ENCODE measurements around the gene BMAL2.

BMAL2 gene

GRCh38 chr12:27334721-27335082 lies 2.1 kb downstream of the BMAL2 start:
- Histone ChIP-seq H3K4me1 (ENCODE audit: insufficient read depth, insufficient read length) (no peaks in the 10 kb centered on the region), H3K9me3 (ENCODE audit: insufficient read depth, low read length) (no peaks in the 10 kb centered on the region), H3K36me3 (ENCODE audit: insufficient read depth, insufficient read length, low read length) (no peaks in the 10 kb centered on the region), H3K27me3 (ENCODE audit: insufficient read depth, insufficient read length) (peaks cover 57% of the 10 kb centered on the region), H3K9ac (ENCODE audit: insufficient read length, low read depth) (no peak overlapping the region), H3K4me3 (ENCODE audit: insufficient read length, low read depth) (no peak overlapping the region)
- TF ChIP-seq SUZ12 (IDR thresholded peaks at IDR 0.05; ENCODE audit: extremely low read depth, insufficient read depth, insufficient read length) (no peak), YY1 (IDR thresholded peaks at IDR 0.05; ENCODE audit: insufficient read depth, insufficient read length) (no peak), ZNF274 (IDR thresholded peaks at IDR 0.05; ENCODE audit: low read depth, low read length) (no peak)
- DNase-seq (ENCODE audit: low read depth, low spot score), result no peak

- Histone ChIP-seq H3K4me3 (ENCODE audit: insufficient read length, low read depth) (no peak overlapping the region), H3K4me1 (ENCODE audit: insufficient read depth, insufficient read length) (no peaks in the 10 kb centered on the region)
These were observed 3.0 kb downstream of the BMAL2 start for GRCh38 chr12:27335364-27336281.

DNA sequence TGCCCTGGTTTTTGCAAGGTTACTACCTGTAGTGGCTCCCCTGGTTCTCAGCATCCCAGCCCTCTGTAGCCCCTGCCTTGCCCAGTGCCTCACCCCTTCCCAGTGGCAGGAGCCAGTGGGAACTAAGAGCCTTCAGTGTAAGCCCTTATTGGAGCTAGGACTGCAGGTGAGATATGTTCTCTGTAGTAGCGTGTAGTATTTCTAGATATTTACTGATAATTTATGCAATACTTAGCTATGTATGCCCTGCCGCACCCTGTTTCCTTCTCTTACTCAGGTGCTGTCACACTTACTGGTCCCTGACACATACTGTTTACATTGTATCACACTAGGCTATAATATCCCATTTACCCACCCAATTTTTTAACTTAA lies 3.6 kb downstream of the BMAL2 start:
- Histone ChIP-seq H3K4me3 (ENCODE audit: insufficient read length, low read depth) (no peak overlapping the region), H3K36me3 (ENCODE audit: insufficient read depth, insufficient read length, low read length) (no peaks in the 10 kb centered on the region), H3K9ac (ENCODE audit: insufficient read length, low read depth) (no peak overlapping the region), H3K4me1 (ENCODE audit: insufficient read depth, insufficient read length) (no peaks in the 10 kb centered on the region), H3K27me3 (ENCODE audit: insufficient read depth, insufficient read length) (peaks cover 48% of the 10 kb centered on the region), H3K9me3 (ENCODE audit: insufficient read depth, low read length) (no peaks in the 10 kb centered on the region)
- DNase-seq (ENCODE audit: low read depth, low spot score), result no peak
- TF ChIP-seq ZNF274 (IDR thresholded peaks at IDR 0.05; ENCODE audit: low read depth, low read length) (no peak), SUZ12 (IDR thresholded peaks at IDR 0.05; ENCODE audit: extremely low read depth, insufficient read depth, insufficient read length) (no peak), YY1 (IDR thresholded peaks at IDR 0.05; ENCODE audit: insufficient read depth, insufficient read length) (no peak)

More at GRCh38 chr12:27335364-27336281, 3.0 kb downstream of the BMAL2 start:
- no peak for DNase-seq (ENCODE audit: low read depth, low spot score)
- Histone ChIP-seq H3K9ac (ENCODE audit: insufficient read length, low read depth) (no peak overlapping the region), H3K9me3 (ENCODE audit: insufficient read depth, low read length) (no peaks in the 10 kb centered on the region), H3K27me3 (ENCODE audit: insufficient read depth, insufficient read length) (peaks cover 55% of the 10 kb centered on the region), H3K36me3 (ENCODE audit: insufficient read depth, insufficient read length, low read length) (no peaks in the 10 kb centered on the region)
- TF ChIP-seq SUZ12 (IDR thresholded peaks at IDR 0.05; ENCODE audit: extremely low read depth, insufficient read depth, insufficient read length) (no peak), ZNF274 (IDR thresholded peaks at IDR 0.05; ENCODE audit: low read depth, low read length) (no peak)

GRCh38 chr12:27337376-27337775 lies 4.7 kb downstream of the BMAL2 start:
- H3K9ac ChIP-seq (ENCODE audit: insufficient read length, low read depth), result no peak overlapping the region
- H3K36me3 ChIP-seq (ENCODE audit: insufficient read depth, insufficient read length, low read length), result no peaks in the 10 kb centered on the region
- no peaks in the 10 kb centered on the region for H3K4me1 ChIP-seq (ENCODE audit: insufficient read depth, insufficient read length)
- H3K27me3 ChIP-seq (ENCODE audit: insufficient read depth, insufficient read length), result peaks cover 37% of the 10 kb centered on the region
- H3K4me3 ChIP-seq (ENCODE audit: insufficient read length, low read depth), result no peak overlapping the region
- no peaks in the 10 kb centered on the region for H3K9me3 ChIP-seq (ENCODE audit: insufficient read depth, low read length)
- TF ChIP-seq ZNF274 (IDR thresholded peaks at IDR 0.05; ENCODE audit: low read depth, low read length) (no peak), SUZ12 (IDR thresholded peaks at IDR 0.05; ENCODE audit: extremely low read depth, insufficient read depth, insufficient read length) (no peak), YY1 (IDR thresholded peaks at IDR 0.05; ENCODE audit: insufficient read depth, insufficient read length) (no peak)
- no peak for DNase-seq (ENCODE audit: low read depth, low spot score)

- no peaks in the 10 kb centered on the region for H3K36me3 ChIP-seq (ENCODE audit: insufficient read depth, insufficient read length, low read length)
- no peak overlapping the region for H3K9ac ChIP-seq (ENCODE audit: insufficient read length, low read depth)
- peaks cover 28% of the 10 kb centered on the region for H3K27me3 ChIP-seq (ENCODE audit: insufficient read depth, insufficient read length)
- no peaks in the 10 kb centered on the region for H3K9me3 ChIP-seq (ENCODE audit: insufficient read depth, low read length)
- DNase-seq (ENCODE audit: low read depth, low spot score), result no peak
- H3K4me1 ChIP-seq (ENCODE audit: insufficient read depth, insufficient read length), result no peaks in the 10 kb centered on the region
- no peak for TF ChIP-seq SUZ12 (IDR thresholded peaks at IDR 0.05; ENCODE audit: extremely low read depth, insufficient read depth, insufficient read length)
- no peak for TF ChIP-seq ZNF274 (IDR thresholded peaks at IDR 0.05; ENCODE audit: low read depth, low read length)
- H3K4me3 ChIP-seq (ENCODE audit: insufficient read length, low read depth), result no peak overlapping the region
These were observed 5.8 kb downstream of the BMAL2 start for GRCh38 chr12:27338473-27338872.

GRCh38 chr12:27340971-27341370 lies 8.3 kb downstream of the BMAL2 start:
- no peak for DNase-seq (ENCODE audit: low read depth, low spot score)
- no peaks in the 10 kb centered on the region for H3K9me3 ChIP-seq (ENCODE audit: insufficient read depth, low read length)
- no peaks in the 10 kb centered on the region for H3K36me3 ChIP-seq (ENCODE audit: insufficient read depth, insufficient read length, low read length)
- no peaks in the 10 kb centered on the region for H3K4me1 ChIP-seq (ENCODE audit: insufficient read depth, insufficient read length)
- TF ChIP-seq ZNF274 (IDR thresholded peaks at IDR 0.05; ENCODE audit: low read depth, low read length) (no peak), SUZ12 (IDR thresholded peaks at IDR 0.05; ENCODE audit: extremely low read depth, insufficient read depth, insufficient read length) (no peak), YY1 (IDR thresholded peaks at IDR 0.05; ENCODE audit: insufficient read depth, insufficient read length) (no peak)
- H3K9ac ChIP-seq (ENCODE audit: insufficient read length, low read depth), result no peak overlapping the region
- H3K27me3 ChIP-seq (ENCODE audit: insufficient read depth, insufficient read length), result peaks cover 3% of the 10 kb centered on the region
- H3K4me3 ChIP-seq (ENCODE audit: insufficient read length, low read depth), result no peak overlapping the region

DNA sequence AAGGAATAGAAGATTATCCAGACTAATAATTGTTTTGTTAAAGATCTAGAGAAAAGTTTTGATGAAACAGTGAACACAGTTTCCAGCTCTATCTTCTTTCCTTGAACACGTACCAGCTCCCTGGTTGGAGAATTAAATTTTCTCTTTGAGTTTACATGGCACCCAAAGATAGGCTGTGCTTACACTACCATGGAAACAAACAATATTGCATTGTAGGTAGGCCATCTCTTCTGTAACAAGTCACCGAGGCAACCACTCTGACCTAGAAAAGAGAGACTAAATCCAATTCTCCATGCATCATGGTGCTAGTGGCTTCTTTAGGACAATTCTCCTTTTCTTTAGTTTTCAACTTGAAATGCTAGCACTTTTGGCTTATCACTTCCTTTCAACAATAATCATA lies 9.9 kb downstream of the BMAL2 start:
- no peak for TF ChIP-seq YY1 (IDR thresholded peaks at IDR 0.05; ENCODE audit: insufficient read depth, insufficient read length)
- H3K4me1 ChIP-seq (ENCODE audit: insufficient read depth, insufficient read length), result no peaks in the 10 kb centered on the region
- H3K36me3 ChIP-seq (ENCODE audit: insufficient read depth, insufficient read length, low read length), result no peaks in the 10 kb centered on the region
- H3K9ac ChIP-seq (ENCODE audit: insufficient read length, low read depth), result no peak overlapping the region
- no peaks in the 10 kb centered on the region for H3K27me3 ChIP-seq (ENCODE audit: insufficient read depth, insufficient read length)
- H3K9me3 ChIP-seq (ENCODE audit: insufficient read depth, low read length), result no peaks in the 10 kb centered on the region
- DNase-seq (ENCODE audit: low read depth, low spot score), result no peak
- no peak overlapping the region for H3K4me3 ChIP-seq (ENCODE audit: insufficient read length, low read depth)

All from NT2/D1 (cell line).